GM12864 (cell line): Measurements from ENCODE around the gene CNTNAP2.

Experiments
- DNase-seq: peaks from one replicate; pipeline ENCODE4 v3.0.0-alpha.2; 2011; ENCODE audit warnings: low read depth
- H3K4me3 ChIP-seq: 2 replicates; pipeline ENCODE4 v1.5.1; 2011; ENCODE audit warnings: mild to moderate bottlenecking, low read depth, low read length, control low read depth
- TF ChIP-seq, protein P1 (sequence below): IDR thresholded peaks from 2 replicates; pipeline ENCODE4 v1.5.1; 2011; ENCODE audit warnings: low read depth, mild to moderate bottlenecking, moderate library complexity, low read length, control low read depth, inconsistent platforms; ENCODE audit errors: missing control alignments

CNTNAP2 gene

DNA sequence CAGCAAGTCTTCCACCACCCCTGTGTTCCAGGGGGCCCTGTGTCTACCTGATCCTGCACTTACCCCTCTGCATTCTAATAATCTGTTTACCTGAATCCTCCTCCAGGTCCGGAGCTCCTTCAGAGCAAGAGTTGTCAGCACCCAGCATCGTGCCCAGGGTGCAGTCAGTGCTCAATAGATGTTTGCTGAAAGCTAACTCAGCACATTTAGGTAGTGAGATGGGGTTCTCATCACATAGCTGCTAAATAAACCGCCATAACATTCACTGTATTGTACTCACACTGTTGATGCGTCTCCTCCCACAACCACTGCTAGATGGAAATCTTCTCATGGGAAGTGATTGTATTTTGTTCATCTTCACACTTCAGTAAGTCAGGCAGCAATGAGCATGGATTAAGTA lies 2097.5 kb downstream of the CNTNAP2 start:
- H3K4me3 ChIP-seq, result no peak overlapping the region
- TF ChIP-seq, protein P1, sequence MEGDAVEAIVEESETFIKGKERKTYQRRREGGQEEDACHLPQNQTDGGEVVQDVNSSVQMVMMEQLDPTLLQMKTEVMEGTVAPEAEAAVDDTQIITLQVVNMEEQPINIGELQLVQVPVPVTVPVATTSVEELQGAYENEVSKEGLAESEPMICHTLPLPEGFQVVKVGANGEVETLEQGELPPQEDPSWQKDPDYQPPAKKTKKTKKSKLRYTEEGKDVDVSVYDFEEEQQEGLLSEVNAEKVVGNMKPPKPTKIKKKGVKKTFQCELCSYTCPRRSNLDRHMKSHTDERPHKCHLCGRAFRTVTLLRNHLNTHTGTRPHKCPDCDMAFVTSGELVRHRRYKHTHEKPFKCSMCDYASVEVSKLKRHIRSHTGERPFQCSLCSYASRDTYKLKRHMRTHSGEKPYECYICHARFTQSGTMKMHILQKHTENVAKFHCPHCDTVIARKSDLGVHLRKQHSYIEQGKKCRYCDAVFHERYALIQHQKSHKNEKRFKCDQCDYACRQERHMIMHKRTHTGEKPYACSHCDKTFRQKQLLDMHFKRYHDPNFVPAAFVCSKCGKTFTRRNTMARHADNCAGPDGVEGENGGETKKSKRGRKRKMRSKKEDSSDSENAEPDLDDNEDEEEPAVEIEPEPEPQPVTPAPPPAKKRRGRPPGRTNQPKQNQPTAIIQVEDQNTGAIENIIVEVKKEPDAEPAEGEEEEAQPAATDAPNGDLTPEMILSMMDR, result no peak
- DNase-seq, result no peak

- TF ChIP-seq, protein P1, result no peak
- no peak for DNase-seq
- H3K4me3 ChIP-seq, result no peak overlapping the region
These were observed 2102.0 kb downstream of the CNTNAP2 start for GRCh38 chr7:148218603-148219002.

- DNase-seq, result no peak
- no peak overlapping the region for H3K4me3 ChIP-seq
- TF ChIP-seq, protein P1, result no peak
These were observed 2106.1 kb downstream of the CNTNAP2 start for GRCh38 chr7:148222721-148223120.

DNA sequence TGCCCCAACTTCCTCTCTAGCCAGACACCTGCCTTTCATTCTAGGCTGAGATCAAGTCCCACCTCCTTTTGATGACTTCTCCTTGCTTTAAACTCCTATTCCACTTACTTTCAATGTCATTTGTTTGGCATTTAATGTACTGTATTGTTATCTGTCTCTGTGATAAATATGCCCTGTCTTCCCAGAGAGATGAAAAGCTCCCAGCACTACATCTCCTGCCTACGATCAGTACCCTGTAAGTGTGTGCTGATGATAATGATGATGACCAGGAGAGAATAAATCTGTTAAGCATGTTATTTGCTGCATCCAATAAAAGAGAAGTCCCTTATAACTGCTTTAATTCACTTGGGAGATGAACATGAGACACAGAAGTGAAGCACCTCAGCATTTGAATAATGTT lies 2106.6 kb downstream of the CNTNAP2 start:
- DNase-seq, result no peak
- no peak overlapping the region for H3K4me3 ChIP-seq
- TF ChIP-seq, protein P1, result no peak

GRCh38 chr7:148223738-148224137 lies 2107.1 kb downstream of the CNTNAP2 start:
- TF ChIP-seq, protein P1, result no peak
- no peak overlapping the region for H3K4me3 ChIP-seq

DNA sequence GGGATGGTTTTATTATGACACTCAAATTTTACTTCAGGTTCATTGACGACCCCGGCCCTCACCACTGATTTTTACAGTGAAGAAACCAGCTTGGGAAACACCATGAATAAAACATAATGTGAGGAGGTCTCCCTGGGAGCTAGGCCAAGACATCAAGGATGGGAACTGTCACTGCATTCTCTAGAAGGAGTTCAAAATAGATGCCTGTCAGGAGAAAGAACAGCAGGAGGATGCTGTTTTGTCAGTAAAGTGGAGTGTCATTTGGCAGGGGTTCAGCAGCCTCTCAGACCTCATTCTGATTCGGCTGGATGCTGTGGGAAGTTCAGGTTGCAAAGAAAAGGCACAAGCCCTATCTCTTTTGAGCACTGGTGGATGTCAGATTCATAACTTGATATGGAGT lies 2113.7 kb downstream of the CNTNAP2 start:
- no peak for DNase-seq
- H3K4me3 ChIP-seq, result no peak overlapping the region
- TF ChIP-seq, protein P1, result no peak

More at GRCh38 chr7:148223738-148224137, 2107.1 kb downstream of the CNTNAP2 start:
- no peak for DNase-seq

GRCh38 chr7:148230883-148231282 lies 2114.3 kb downstream of the CNTNAP2 start:
- TF ChIP-seq, protein P1, result no peak
- no peak overlapping the region for H3K4me3 ChIP-seq

More at GRCh38 chr7:148230883-148231282, 2114.3 kb downstream of the CNTNAP2 start:
- no peak for DNase-seq
